Upper lobe of left lung (tissue), 4 donors: ENCODE results near the gene EFCAB10.
"Not testable (repeated sequence)": the region's sequence is repeated elsewhere in the genome, so short reads cannot be mapped to it uniquely, and the experiment has no call there.

Experiments used
- CTCF ChIP-seq, 6 experiments: fragments of 450-650 bp in 4 of 6; fragments of 200-600 bp in 2 of 6; sonication (generic) in 2 of 6; IDR thresholded peaks; one replicate each; pipeline ENCODE4 v1.5.1; 2016 to 2019; ENCODE audit warnings: antibody characterized with exemption in 6 of 6
- EP300 ChIP-seq, 4 donors: sonication (generic); formaldehyde crosslinking; IDR thresholded peaks; one replicate each; pipeline ENCODE4 v1.5.1; 2017; ENCODE audit warnings: antibody characterized with exemption in 4 of 4, control low read depth in 2 of 4
- POLR2A ChIP-seq, 4 donors: fragments of 450-650 bp; IDR thresholded peaks; one replicate each; pipeline ENCODE4 v1.5.1; 2016 to 2017; ENCODE audit warnings: antibody characterized with exemption in 4 of 4, mild to moderate bottlenecking in 2 of 4
- POLR2AphosphoS5 ChIP-seq, 2 donors: sonication (generic); formaldehyde crosslinking; IDR thresholded peaks; one replicate each; pipeline ENCODE4 v1.5.1; 2017; ENCODE audit warnings: antibody characterized with exemption in 2 of 2

- TF ChIP-seq POLR2A, CTCF, EP300, POLR2AphosphoS5 (IDR thresholded peaks at IDR 0.05): not testable (repeated sequence)
These were observed 56.9 kb downstream of the EFCAB10 start for GRCh38 chr7:105524423-105524822.
